WTC11 (cell line): ENCODE data around the gene TMEM200B.

Experiments
- ATF2 ChIP-seq: sonication (generic); formaldehyde crosslinking; IDR thresholded peaks from 2 replicates; pipeline ENCODE4 v1.8.1; 2022; ENCODE audit warnings: low read depth, missing genetic modification reagents, borderline replicate concordance
- CTCF ChIP-seq: fragments of 200-600 bp; IDR thresholded peaks from 2 replicates; pipeline ENCODE4 v1.8.0; 2022; ENCODE audit warnings: antibody characterized with exemption
- JUN ChIP-seq: sonication (generic); formaldehyde crosslinking; IDR thresholded peaks from 2 replicates; pipeline ENCODE4 v1.8.0; 2023; ENCODE audit warnings: mild to moderate bottlenecking, missing genetic modification reagents
- USF2 ChIP-seq: sonication (generic); formaldehyde crosslinking; IDR thresholded peaks from 2 replicates; pipeline ENCODE4 v1.8.1; 2023; ENCODE audit warnings: mild to moderate bottlenecking, missing genetic modification reagents, moderate library complexity
- ZNF138 ChIP-seq: sonication (generic); formaldehyde crosslinking; conservative IDR thresholded peaks from 2 replicates; pipeline ENCODE4 v1.8.1; 2022; ENCODE audit warnings: mild to moderate bottlenecking, moderate library complexity, missing genetic modification reagents
- ZNF396 ChIP-seq: fragments of 250-450 bp; sonication (Bioruptor Pico); IDR thresholded peaks from 2 replicates; pipeline ENCODE4 v1.8.0; 2021; ENCODE audit warnings: mild to moderate bottlenecking, moderate library complexity, borderline replicate concordance

- no peak for TF ChIP-seq ZNF396 (CRISPR knock-in tag)
- TF ChIP-seq ATF2 (CRISPR knock-in tag): no peak
- no peak for TF ChIP-seq CTCF
- TF ChIP-seq ZNF138 (CRISPR knock-in tag): no peak
- no peak for TF ChIP-seq USF2 (CRISPR knock-in tag)
- TF ChIP-seq JUN (CRISPR knock-in tag): no peak
These were observed 28.5 kb upstream of the TMEM200B start for GRCh38 chr1:29152046-29152805.
